ENCODE measurements around the gene LEP. TPM values are rescaled to one million over a fixed set of nuclear protein-coding genes. Genes with fewer than 3 reads are reported as not detected.
"Not testable (repeated sequence)": the region's sequence is repeated elsewhere in the genome, so short reads cannot be mapped to it uniquely, and the experiment has no call there.

The LEP gene
- total and polyA plus RNA-seq, 12 donors = under 0.01 to 0.98 (median 0.34) TPM; not detected in 3

DNA sequence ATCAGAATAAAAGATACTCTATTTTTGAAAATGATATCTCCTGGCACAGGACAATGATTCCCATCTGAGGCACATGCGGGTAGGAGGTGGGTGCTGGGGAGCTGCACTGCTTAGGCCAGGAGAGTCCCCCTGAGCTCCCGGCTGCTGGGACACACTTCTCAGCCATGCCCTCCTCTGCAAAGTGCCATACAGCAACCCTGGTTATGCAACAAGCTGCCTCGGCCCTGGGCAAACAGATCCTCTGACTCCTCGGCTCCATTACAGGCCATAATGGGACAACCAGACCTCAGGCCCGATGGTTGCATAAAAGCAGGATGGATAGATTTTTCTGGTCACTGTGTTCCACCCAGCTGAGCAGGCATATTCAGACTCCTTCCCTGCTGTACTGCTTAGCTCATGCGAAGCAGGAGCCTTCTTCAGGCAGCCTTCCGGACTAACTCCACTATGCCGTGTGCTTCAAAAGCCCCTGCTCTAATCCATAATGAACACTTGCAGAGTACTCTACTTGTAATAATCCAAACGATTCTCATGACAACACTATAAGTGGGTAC, 6.5 kb upstream of the LEP start:
- intact Hi-C loops (cut with DNase I) = no loop called here
- no peaks in the 10 kb centered on the region for H3K27me3 ChIP-seq
- 69 to 87% (median 80%) methylated on average over 7 to 9 of the region's 9 CpGs for WGBS, 4 donors
- no peaks in the 10 kb centered on the region for H3K4me1 ChIP-seq (replicated peaks in 1 of 2)
- no peaks in the 10 kb centered on the region for H3K36me3 ChIP-seq (replicated peaks in 1 of 2)
- no peak for TF ChIP-seq POLR2A (IDR thresholded peaks at IDR 0.05)
- TF ChIP-seq, protein P1, sequence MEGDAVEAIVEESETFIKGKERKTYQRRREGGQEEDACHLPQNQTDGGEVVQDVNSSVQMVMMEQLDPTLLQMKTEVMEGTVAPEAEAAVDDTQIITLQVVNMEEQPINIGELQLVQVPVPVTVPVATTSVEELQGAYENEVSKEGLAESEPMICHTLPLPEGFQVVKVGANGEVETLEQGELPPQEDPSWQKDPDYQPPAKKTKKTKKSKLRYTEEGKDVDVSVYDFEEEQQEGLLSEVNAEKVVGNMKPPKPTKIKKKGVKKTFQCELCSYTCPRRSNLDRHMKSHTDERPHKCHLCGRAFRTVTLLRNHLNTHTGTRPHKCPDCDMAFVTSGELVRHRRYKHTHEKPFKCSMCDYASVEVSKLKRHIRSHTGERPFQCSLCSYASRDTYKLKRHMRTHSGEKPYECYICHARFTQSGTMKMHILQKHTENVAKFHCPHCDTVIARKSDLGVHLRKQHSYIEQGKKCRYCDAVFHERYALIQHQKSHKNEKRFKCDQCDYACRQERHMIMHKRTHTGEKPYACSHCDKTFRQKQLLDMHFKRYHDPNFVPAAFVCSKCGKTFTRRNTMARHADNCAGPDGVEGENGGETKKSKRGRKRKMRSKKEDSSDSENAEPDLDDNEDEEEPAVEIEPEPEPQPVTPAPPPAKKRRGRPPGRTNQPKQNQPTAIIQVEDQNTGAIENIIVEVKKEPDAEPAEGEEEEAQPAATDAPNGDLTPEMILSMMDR (IDR thresholded peaks at IDR 0.05) = no peak
- no peak for DNase-seq
- no peak overlapping the region for H3K27ac ChIP-seq
- no peaks in the 10 kb centered on the region for H3K9me3 ChIP-seq (replicated peaks in 1 of 3)
- H3K4me3 ChIP-seq = no peak overlapping the region

DNA sequence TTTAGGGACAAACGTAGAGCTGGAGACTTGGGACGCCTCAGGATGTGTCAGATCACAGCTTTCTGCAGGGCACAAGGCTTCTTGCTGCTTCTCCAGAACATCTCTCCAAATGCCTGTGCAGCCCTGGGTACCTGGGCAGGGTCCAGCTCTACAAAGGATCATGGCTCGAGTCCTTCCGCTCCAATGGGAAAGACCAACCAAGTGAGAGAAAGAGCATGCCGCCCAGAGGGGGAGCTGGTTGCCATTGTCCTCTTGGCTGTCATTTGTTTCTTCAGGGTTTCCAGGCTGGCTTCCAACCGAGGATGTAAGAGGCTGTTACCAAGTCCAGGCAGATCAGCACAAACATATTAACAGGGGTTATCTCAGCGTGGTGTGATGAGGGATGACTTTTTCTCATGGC, 5.6 kb upstream of the LEP start:
- TF ChIP-seq, protein P1 (IDR thresholded peaks at IDR 0.05) = no peak
- no peak for TF ChIP-seq POLR2A (IDR thresholded peaks at IDR 0.05)
- Histone ChIP-seq H3K4me1 (replicated peaks in 1 of 2) (no peaks in the 10 kb centered on the region), H3K9me3 (replicated peaks in 1 of 3) (no peaks in the 10 kb centered on the region), H3K36me3 (replicated peaks in 1 of 2) (no peaks in the 10 kb centered on the region), H3K27ac (no peak overlapping the region), H3K27me3 (peaks cover 2% of the 10 kb centered on the region), H3K4me3 (no peak overlapping the region)
- intact Hi-C loops (cut with DNase I) = no loop called here
- no peak for DNase-seq
- WGBS, 4 donors = 50 to 70% (median 61%) methylated on average over 4 to 7 of the region's 7 CpGs

DNA sequence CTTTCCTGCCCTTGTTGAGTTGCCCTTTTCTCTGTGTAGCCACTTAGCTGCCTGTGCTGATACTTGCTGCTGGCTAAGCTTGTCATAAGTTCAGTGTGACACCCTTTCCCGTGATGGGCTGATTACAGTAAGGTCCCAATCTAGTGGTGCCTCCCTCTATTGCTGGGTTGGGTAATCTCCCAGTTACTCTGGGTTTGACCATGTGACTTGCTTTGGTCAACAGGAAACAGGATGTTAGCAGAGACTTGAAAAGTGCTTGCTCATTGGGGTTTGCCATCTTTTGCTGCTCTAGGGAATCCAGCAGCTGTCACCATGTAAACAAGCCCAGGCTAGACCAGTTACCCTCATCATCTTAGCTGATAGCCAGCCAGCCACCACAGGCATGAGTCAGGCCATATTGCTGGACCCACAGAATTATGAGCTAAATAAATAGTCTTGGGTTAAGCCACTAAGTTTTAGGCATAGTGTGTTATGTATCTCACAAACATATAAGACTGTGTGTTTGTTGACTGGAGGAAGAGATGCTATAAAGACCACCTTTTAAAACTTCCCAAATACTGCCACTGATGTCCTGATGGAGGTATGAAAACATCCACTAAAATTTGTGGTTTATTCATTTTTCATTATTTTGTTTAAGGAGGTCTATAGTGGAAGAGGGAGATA, 4.0 kb upstream of the LEP start:
- TF ChIP-seq POLR2A (IDR thresholded peaks at IDR 0.05) = no peak
- TF ChIP-seq, protein P1 (IDR thresholded peaks at IDR 0.05) = no peak
- 50 to 67% (median 57%) methylated on average over 1 of the region's 1 CpG for WGBS, 4 donors
- Histone ChIP-seq H3K9me3 (replicated peaks in 1 of 3) (no peaks in the 10 kb centered on the region), H3K36me3 (replicated peaks in 1 of 2) (no peaks in the 10 kb centered on the region), H3K4me3 (no peak overlapping the region), H3K4me1 (replicated peaks in 1 of 2) (no peaks in the 10 kb centered on the region), H3K27me3 (peaks cover 14% of the 10 kb centered on the region), H3K27ac (no peak overlapping the region)
- peak in 2 of 7 donors; percentile 5 to 53 for DNase-seq
- intact Hi-C loops (cut with DNase I) = no loop called here

DNA sequence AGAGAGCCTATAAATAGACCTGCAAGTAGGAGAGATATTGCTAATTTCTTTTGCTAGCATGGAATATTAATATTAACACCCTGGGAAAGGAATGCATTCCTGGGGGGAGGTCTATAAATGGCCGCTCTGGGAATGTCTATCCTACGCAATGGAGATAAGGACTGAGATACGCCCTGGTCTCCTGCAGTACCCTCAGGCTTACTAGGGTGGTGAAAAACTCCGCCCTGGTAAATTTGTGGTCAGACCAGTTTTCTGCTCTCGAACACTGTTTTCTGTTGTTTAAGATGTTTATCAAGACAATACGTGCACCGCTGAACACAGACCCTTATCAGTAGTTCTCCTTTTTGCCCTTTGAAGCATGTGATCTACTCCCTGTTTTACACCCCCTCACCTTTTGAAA, 1.9 kb upstream of the LEP start:
- H3K36me3 ChIP-seq (replicated peaks in 1 of 2); H3K4me1 ChIP-seq (replicated peaks in 1 of 2); intact Hi-C loops (cut with DNase I); DNase-seq; H3K4me3 ChIP-seq; H3K9me3 ChIP-seq (replicated peaks in 1 of 3); H3K27ac ChIP-seq: not testable (repeated sequence)
- H3K27me3 ChIP-seq = peaks cover 14% of the 10 kb centered on the region
- WGBS, 4 donors = 82 to 93% (median 84%) methylated on average over 7 of the region's 7 CpGs

DNA sequence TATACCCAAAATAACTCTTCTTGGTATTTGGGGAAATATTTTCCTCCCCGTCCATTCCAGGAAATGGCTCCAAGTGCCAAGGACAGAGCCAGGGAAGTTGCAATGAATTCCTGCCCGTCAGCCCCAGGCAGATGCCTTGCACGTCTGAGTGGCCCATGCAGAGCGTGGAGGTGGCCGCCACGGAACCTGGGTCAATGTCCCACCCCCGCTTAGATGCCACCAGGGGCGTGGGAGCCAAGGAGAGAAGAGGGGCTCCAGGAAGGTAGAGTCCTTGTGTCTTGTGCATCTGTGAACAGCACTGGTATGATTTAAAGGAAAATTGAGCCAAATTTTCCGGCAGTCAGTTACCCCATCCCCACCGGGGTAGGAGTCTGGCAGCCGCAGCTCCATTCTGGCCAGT, 1.6 kb downstream of the LEP start:
- Histone ChIP-seq H3K9me3 (replicated peaks in 1 of 3) (no peaks in the 10 kb centered on the region), H3K4me1 (replicated peaks in 1 of 2) (no peaks in the 10 kb centered on the region), H3K4me3 (no peak overlapping the region), H3K27ac (no peak overlapping the region), H3K36me3 (replicated peaks in 1 of 2) (no peaks in the 10 kb centered on the region), H3K27me3 (peaks cover 14% of the 10 kb centered on the region)
- intact Hi-C loops (cut with DNase I) = no loop called here
- TF ChIP-seq, protein P1 (IDR thresholded peaks at IDR 0.05) = no peak
- TF ChIP-seq POLR2A (IDR thresholded peaks at IDR 0.05) = no peak
- DNase-seq = no peak
- WGBS, 4 donors = 74 to 86% (median 78%) methylated on average over 10 to 11 of the region's 11 CpGs

Data from adrenal gland (tissue), 12 donors.